CD4-positive, alpha-beta T cell (primary cell): ENCODE measurements around the gene HOXC11. TPM values are rescaled to one million over a fixed set of nuclear protein-coding genes. Genes with fewer than 3 reads are reported as not detected.
A peak's percentile ranks its signal among the peaks of the same experiment; 100 is the strongest.

Experiments
- ATAC-seq: fragments of 200-7000 bp; cut with Tn5 transposase; one replicate; pipeline ENCODE4 v1.10.0; 2022; ENCODE audit warnings: mild to moderate bottlenecking; ENCODE audit not compliant: poor library complexity
- CTCF ChIA-PET: fragments of 350-600 bp; sonication (Branson Sonifier 250); formaldehyde crosslinking; loops from one replicate; lab custom pipeline; 2021; ENCODE audit warnings: antibody characterized with exemption, inconsistent platforms; lab: Charles Lee
- POLR2A ChIA-PET: fragments of 350-600 bp; sonication (Branson Sonifier 250); formaldehyde crosslinking; loops from one replicate; lab custom pipeline; 2021; ENCODE audit warnings: antibody characterized with exemption, inconsistent platforms; lab: Charles Lee
- DNase-seq, 14 experiments: peaks; one replicate each; pipeline ENCODE4 v3.0.0-alpha.2; 2013 to 2020; ENCODE audit warnings: mixed read lengths in 2 of 14
- H3K27ac ChIP-seq, 2 donors: one replicate each; pipeline versions ENCODE4 v1.5.1 to v1.7.0; 2013; ENCODE audit warnings: low read length in 2 of 2, low read depth in 1 of 2, mild to moderate bottlenecking in 1 of 2
- H3K27me3 ChIP-seq, 2 experiments: 1 replicate in 1 of 2; 2 replicates in 1 of 2; pipeline versions ENCODE4 v1.6.1 to v1.7.0; 2013; ENCODE audit warnings: low read length in 2 of 2, control low read depth in 1 of 2, mild to moderate bottlenecking in 1 of 2, moderate library complexity in 1 of 2; ENCODE audit not compliant: insufficient read depth in 2 of 2, control insufficient read depth in 1 of 2
- H3K36me3 ChIP-seq: one replicate; pipeline ENCODE4 v1.6.1; 2013; ENCODE audit warnings: low read length, control low read depth; ENCODE audit not compliant: insufficient read depth
- H3K4me1 ChIP-seq: one replicate; pipeline ENCODE4 v1.6.1; 2013; ENCODE audit warnings: low read length, control low read depth; ENCODE audit not compliant: insufficient read depth
- H3K4me3 ChIP-seq: one replicate; pipeline ENCODE4 v1.5.1; 2013; ENCODE audit warnings: mild to moderate bottlenecking, low read length, moderate library complexity
- H3K9me3 ChIP-seq, 2 experiments: 1 replicate in 1 of 2; 2 replicates in 1 of 2; pipeline versions ENCODE4 v1.6.1 to v1.7.0; 2013; ENCODE audit warnings: low read length in 2 of 2, mild to moderate bottlenecking in 2 of 2, control low read depth in 1 of 2, moderate library complexity in 1 of 2; ENCODE audit not compliant: control insufficient read depth in 1 of 2, insufficient read depth in 1 of 2
- H3K27ac Mint-ChIP-seq: one replicate; pipeline ENCODE4 v1.8.0; 2020; ENCODE audit warnings: mixed read lengths
- H3K27me3 Mint-ChIP-seq: one replicate; pipeline ENCODE4 v1.8.0; 2021; ENCODE audit warnings: mixed read lengths
- H3K36me3 Mint-ChIP-seq: one replicate; pipeline ENCODE4 v1.8.0; 2021; ENCODE audit warnings: low read depth, mixed read lengths
- H3K4me1 Mint-ChIP-seq: one replicate; pipeline ENCODE4 v1.8.0; 2021; ENCODE audit warnings: low read depth, mixed read lengths
- H3K4me3 Mint-ChIP-seq: one replicate; pipeline ENCODE4 v1.8.0; 2020; ENCODE audit warnings: mild to moderate bottlenecking, mixed read lengths
- H3K9me3 Mint-ChIP-seq: one replicate; pipeline ENCODE4 v1.8.0; 2020; ENCODE audit warnings: mixed read lengths
- intact Hi-C, 2 experiments: fragments of 100-400 bp; cut with DNase I in 1 of 2; cut with micrococcal nuclease in 1 of 2; formaldehyde crosslinking; loops; one replicate each; pipeline versions ENCODE4 v1.15.1 to v1.9.0; 2023 to 2025; cut with DNase I, micrococcal nuclease
- total RNA-seq, 174 experiments: library from RNA in 2 of 174; stranded (reverse) in 2 of 174; gene quantifications; one replicate each; pipeline ENCODE4 v1.2.3 and lab custom pipeline; 2021 to 2026
- TF ChIP-seq, protein P1 (sequence below): fragments of 200-600 bp; IDR thresholded peaks from one replicate; pipeline ENCODE4 v1.8.0; 2022; ENCODE audit warnings: antibody characterized with exemption, mild to moderate bottlenecking

The HOXC11 gene
- total RNA-seq, 2 experiments from 2014 or later = not detected

DNA sequence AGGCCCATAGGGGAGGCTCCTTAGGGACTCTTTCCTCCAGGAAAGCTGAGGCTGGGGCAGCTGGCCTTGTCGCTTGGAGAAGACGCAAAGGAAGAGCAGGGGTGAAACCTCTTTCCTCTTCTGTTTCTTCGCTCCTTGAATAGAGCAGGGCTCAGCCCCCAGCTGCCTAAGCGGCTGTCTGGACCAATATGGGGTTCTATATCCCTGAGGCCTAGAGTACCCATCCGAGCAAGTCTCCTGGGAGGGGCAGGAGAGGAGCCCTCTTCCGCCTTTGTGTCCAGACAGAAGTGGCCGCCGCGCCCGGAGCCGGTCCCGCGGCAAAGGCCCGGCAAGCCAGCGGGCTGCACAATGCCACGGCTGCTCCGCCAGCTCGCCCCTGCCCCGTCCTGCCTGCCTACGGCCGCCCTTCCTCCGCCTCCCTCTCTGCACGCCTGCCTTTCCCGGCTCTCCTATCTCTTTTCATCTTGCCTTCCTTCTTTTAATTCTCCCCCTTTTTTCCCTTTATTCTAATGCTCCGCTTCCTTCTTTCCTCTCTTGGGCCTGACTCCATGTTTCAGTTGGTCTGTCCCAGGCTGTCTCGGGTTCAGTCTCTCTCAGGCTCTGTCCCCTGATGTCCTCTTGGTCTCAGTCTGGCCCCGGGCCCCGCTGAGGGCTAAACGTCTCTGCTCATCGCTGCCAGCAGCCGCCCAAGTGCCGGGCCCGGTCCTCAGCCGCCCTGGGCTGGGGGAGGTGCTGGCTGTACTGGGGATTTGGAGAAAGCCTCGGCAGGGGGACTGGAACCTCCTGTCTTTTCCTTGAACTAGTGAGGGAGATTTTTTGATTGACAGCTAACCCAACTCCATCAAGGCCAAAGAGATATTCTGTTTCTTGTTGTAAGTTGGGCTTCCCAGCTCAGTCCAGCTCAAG lies 24.5 kb downstream of the HOXC11 start:
- DNase-seq (no peak), ATAC-seq (no peak)
- H3K27me3 Mint-ChIP-seq = peaks cover 100% of the 10 kb centered on the region
- ChIA-PET CTCF (interaction anchor here (0.7 to 1.4 kb wide), 3 partner anchors 8 to 210 kb away, joined by 3 read pairs; partner anchors contain the start of gene HOXC10), POLR2A (interaction anchor here (0.8 kb wide), 1 partner anchor 9 kb away, joined by 3 read pairs; no protein-coding TSS in a partner anchor)
- no peak overlapping the region for H3K27ac Mint-ChIP-seq
- no peaks in the 10 kb centered on the region for H3K9me3 Mint-ChIP-seq
- Histone ChIP-seq H3K4me3 (no peak overlapping the region), H3K36me3 (no peaks in the 10 kb centered on the region), H3K9me3 (peaks cover 0 to 76% of the 10 kb centered on the region in 2 experiments), H3K27me3 (peaks cover 97 to 99% of the 10 kb centered on the region in 2 experiments), H3K27ac (no peak overlapping the region), H3K4me1 (peaks cover 64% of the 10 kb centered on the region)
- intact Hi-C loops = loop anchor here in 1 of 2 experiments (5.0 kb wide), 1 partner anchor 35 kb away; no protein-coding TSS in a partner anchor
- H3K4me1 Mint-ChIP-seq = peaks cover 61% of the 10 kb centered on the region
- no peaks in the 10 kb centered on the region for H3K36me3 Mint-ChIP-seq
- TF ChIP-seq, protein P1, sequence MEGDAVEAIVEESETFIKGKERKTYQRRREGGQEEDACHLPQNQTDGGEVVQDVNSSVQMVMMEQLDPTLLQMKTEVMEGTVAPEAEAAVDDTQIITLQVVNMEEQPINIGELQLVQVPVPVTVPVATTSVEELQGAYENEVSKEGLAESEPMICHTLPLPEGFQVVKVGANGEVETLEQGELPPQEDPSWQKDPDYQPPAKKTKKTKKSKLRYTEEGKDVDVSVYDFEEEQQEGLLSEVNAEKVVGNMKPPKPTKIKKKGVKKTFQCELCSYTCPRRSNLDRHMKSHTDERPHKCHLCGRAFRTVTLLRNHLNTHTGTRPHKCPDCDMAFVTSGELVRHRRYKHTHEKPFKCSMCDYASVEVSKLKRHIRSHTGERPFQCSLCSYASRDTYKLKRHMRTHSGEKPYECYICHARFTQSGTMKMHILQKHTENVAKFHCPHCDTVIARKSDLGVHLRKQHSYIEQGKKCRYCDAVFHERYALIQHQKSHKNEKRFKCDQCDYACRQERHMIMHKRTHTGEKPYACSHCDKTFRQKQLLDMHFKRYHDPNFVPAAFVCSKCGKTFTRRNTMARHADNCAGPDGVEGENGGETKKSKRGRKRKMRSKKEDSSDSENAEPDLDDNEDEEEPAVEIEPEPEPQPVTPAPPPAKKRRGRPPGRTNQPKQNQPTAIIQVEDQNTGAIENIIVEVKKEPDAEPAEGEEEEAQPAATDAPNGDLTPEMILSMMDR = no peak
- H3K4me3 Mint-ChIP-seq = peak overlapping the region; percentile 78

DNA sequence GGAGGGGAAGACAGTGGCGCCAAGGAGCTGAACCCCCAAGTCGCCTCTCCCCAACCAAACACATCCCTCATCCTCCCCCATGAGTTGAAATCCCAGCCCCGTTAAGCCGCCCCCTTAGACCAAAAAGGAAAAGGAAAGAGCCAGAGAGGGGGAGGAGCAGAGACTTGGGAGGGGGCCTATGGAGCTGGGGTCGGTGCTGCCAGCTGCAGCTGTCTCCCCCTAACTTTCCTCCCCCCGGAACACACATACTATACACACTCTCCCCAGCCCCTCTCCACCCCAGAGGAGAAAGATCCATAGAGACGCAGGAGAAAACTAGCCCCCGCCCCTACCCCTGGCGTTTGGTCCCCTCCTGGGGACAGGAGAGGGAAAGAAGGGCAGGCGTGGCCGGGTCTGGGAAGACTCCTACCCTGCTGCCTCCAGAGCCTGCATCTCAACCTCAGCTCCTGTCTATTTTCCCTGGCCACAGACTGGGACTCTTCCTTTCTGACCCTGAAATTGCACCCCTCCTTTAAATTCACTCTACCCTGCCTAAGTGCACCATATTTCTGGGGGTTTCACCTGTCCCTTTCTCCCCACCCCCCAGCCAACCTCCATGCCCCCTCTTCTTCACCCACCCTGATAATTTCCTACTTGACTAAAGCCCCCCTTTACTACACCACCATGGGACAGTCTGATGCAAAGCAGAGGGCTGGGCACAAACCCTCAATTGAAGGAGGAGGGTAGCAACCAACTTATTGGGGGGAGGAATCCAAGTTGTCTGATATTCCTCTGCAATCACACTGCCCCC lies 25.4 kb downstream of the HOXC11 start:
- intact Hi-C loops = loop anchor here in 1 of 2 experiments (5.0 kb wide), 1 partner anchor 36 kb away; no protein-coding TSS in a partner anchor
- H3K27me3 ChIP-seq = peaks cover 97 to 99% of the 10 kb centered on the region in 2 experiments
- no peak for DNase-seq
- POLR2A ChIA-PET = no interaction called here
- CTCF ChIA-PET = interaction anchor here (0.7 to 1.4 kb wide), 5 partner anchors 7 to 210 kb away, joined by 3 to 4 read pairs (median 3); partner anchors contain the start of gene HOXC10
- Mint-ChIP-seq H3K4me3 (peak overlapping the region; percentile 40), H3K27ac (no peak overlapping the region), H3K36me3 (no peaks in the 10 kb centered on the region), H3K4me1 (peaks cover 61% of the 10 kb centered on the region), H3K27me3 (peaks cover 100% of the 10 kb centered on the region), H3K9me3 (no peaks in the 10 kb centered on the region)
- no peak for ATAC-seq
- peaks cover 65% of the 10 kb centered on the region for H3K4me1 ChIP-seq
- TF ChIP-seq, protein P1 = no peak
- H3K9me3 ChIP-seq = peaks cover 0 to 73% of the 10 kb centered on the region in 2 experiments
- no peaks in the 10 kb centered on the region for H3K36me3 ChIP-seq
- H3K27ac ChIP-seq = no peak overlapping the region
- no peak overlapping the region for H3K4me3 ChIP-seq

DNA sequence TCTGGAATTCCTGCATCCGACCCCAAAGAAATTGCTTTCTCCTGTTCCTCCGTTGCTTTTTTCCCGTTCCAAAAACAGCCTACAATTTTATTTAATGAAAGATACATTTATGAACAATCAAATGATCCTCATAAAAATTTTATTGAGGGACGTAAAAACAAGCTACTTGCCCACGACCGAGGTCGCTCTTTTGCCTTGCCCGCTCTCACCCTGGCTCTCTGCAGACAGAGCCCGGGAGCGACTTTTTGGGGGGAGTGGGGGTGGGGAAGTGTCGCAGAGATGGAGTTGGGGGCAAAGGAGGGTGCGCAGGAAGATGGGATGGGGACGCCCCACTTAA lies 25.9 kb downstream of the HOXC11 start:
- H3K27ac Mint-ChIP-seq = no peak overlapping the region
- H3K27me3 Mint-ChIP-seq = peaks cover 100% of the 10 kb centered on the region
- ATAC-seq (no peak), DNase-seq (no peak)
- CTCF ChIA-PET = interaction anchor here (1.0 to 1.3 kb wide), 2 partner anchors 202 to 209 kb away, joined by 4 read pairs; no protein-coding TSS in a partner anchor
- H3K9me3 ChIP-seq = peaks cover 0 to 67% of the 10 kb centered on the region in 2 experiments
- H3K4me3 ChIP-seq = no peak overlapping the region
- H3K4me3 Mint-ChIP-seq = no peak overlapping the region
- TF ChIP-seq, protein P1 = no peak
- H3K4me1 Mint-ChIP-seq = peaks cover 60% of the 10 kb centered on the region
- peaks cover 65% of the 10 kb centered on the region for H3K4me1 ChIP-seq
- intact Hi-C loops = loop anchor here in 1 of 2 experiments (5.0 kb wide), 1 partner anchor 37 kb away; no protein-coding TSS in a partner anchor
- H3K27me3 ChIP-seq = peaks cover 95 to 98% of the 10 kb centered on the region in 2 experiments
- no peaks in the 10 kb centered on the region for H3K36me3 Mint-ChIP-seq
- no peak overlapping the region for H3K27ac ChIP-seq
- POLR2A ChIA-PET = interaction anchor here (1.1 kb wide), 1 partner anchor 190 kb away, joined by 3 read pairs; the partner anchor contains the start of gene SMUG1
- no peaks in the 10 kb centered on the region for H3K36me3 ChIP-seq
- H3K9me3 Mint-ChIP-seq = no peaks in the 10 kb centered on the region
